Measurements from ENCODE around the gene AUTS2. TPM values are rescaled to one million over a fixed set of nuclear protein-coding genes. Genes with fewer than 3 reads are reported as not detected.
A peak's percentile ranks its signal among the peaks of the same experiment; 100 is the strongest.

Gene AUTS2
- total RNA-seq, 1 experiment from 2014 or later, result 50.0 TPM

DNA sequence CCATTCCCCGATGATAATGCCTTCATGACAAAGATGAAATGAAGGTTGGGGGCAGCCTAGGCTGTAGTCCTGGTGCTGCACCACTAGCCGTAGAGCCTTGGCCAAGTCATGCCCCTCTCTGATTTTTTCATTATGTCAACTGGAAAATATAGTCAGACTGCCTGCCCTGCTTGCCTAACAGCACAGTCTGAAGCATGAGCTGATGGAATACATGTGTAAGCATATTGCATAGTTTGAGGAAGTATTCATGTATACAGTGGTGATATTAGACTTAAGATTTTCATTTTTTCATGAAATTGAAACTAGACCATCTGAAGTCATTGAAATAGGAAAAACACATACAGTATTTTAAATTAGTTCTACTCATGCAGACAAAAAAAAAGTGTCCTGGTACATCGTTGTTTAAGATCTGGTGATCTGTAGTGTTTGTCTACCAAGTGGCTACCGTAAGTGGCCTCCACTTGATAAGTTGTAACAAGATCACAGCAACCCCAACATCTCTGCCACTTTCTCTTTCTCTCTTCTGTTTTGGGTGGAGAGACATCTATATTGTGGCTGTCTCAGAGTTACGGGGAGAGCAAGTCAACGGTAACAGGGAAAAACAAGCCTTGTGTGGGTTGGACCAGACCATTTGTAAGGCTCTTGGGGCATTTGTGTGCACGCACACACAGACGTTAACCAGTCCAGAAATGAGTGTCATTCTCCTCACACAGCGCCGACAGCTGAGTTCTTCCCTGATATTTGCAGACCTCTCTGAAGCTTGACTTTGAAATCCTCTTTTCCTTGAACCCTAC lies 817.1 kb downstream of the AUTS2 start:
- CTCF ChIA-PET, result no interaction called here
- Mint-ChIP-seq H3K36me3 (no peaks in the 10 kb centered on the region), H3K9me3 (no peaks in the 10 kb centered on the region), H3K27ac (no peak overlapping the region), H3K4me1 (peaks cover 20% of the 10 kb centered on the region), H3K27me3 (ENCODE audit: low read depth) (no peaks in the 10 kb centered on the region), H3K4me3 (no peak overlapping the region)
- POLR2A ChIA-PET, result no interaction called here
- DNase-seq (ENCODE audit: low spot score), result no peak
- TF ChIP-seq, protein P1, sequence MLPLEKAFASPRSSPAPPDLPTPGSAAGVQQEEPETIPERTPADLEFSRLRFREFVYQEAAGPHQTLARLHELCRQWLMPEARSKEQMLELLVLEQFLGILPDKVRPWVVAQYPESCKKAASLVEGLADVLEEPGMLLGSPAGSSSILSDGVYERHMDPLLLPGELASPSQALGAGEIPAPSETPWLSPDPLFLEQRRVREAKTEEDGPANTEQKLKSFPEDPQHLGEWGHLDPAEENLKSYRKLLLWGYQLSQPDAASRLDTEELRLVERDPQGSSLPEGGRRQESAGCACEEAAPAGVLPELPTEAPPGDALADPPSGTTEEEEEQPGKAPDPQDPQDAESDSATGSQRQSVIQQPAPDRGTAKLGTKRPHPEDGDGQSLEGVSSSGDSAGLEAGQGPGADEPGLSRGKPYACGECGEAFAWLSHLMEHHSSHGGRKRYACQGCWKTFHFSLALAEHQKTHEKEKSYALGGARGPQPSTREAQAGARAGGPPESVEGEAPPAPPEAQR (CRISPR knock-in tag; IDR thresholded peaks at IDR 0.05), result no peak
- no peak for TF ChIP-seq SP1 (CRISPR knock-in tag; conservative IDR thresholded peaks at IDR 0.05)
- ATAC-seq, result no peak

- ATAC-seq, result no peak
- CTCF ChIA-PET, result interaction anchor here (0.6 to 1.1 kb wide), 3 partner anchors 76 to 805 kb away, joined by 3 to 6 read pairs (median 4); no protein-coding TSS in a partner anchor
- no peak overlapping the region for H3K27ac Mint-ChIP-seq
- H3K4me1 Mint-ChIP-seq, result peaks cover 28% of the 10 kb centered on the region
- H3K4me3 Mint-ChIP-seq, result no peak overlapping the region
- H3K36me3 Mint-ChIP-seq, result no peaks in the 10 kb centered on the region
- POLR2A ChIA-PET, result no interaction called here
- H3K9me3 Mint-ChIP-seq, result no peaks in the 10 kb centered on the region
- TF ChIP-seq ZNF532 (CRISPR knock-in tag; IDR thresholded peaks at IDR 0.05; ENCODE audit: borderline replicate concordance) (no peak), ZNF138 (CRISPR knock-in tag; conservative IDR thresholded peaks at IDR 0.05) (no peak), NR1H2 (CRISPR knock-in tag; IDR thresholded peaks at IDR 0.05) (no peak), ZMAT4 (CRISPR knock-in tag; IDR thresholded peaks at IDR 0.05) (no peak), TCF7 (CRISPR knock-in tag; IDR thresholded peaks at IDR 0.05; ENCODE audit: low read depth) (no peak)
- TF ChIP-seq, protein P2, sequence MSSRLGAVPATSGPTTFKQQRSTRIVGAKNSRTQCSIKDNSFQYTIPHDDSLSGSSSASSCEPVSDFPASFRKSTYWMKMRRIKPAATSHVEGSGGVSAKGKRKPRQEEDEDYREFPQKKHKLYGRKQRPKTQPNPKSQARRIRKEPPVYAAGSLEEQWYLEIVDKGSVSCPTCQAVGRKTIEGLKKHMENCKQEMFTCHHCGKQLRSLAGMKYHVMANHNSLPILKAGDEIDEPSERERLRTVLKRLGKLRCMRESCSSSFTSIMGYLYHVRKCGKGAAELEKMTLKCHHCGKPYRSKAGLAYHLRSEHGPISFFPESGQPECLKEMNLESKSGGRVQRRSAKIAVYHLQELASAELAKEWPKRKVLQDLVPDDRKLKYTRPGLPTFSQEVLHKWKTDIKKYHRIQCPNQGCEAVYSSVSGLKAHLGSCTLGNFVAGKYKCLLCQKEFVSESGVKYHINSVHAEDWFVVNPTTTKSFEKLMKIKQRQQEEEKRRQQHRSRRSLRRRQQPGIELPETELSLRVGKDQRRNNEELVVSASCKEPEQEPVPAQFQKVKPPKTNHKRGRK (CRISPR knock-in tag; IDR thresholded peaks at IDR 0.05; ENCODE audit: borderline replicate concordance), result no peak
- no peaks in the 10 kb centered on the region for H3K27me3 Mint-ChIP-seq (ENCODE audit: low read depth)
- no peak for DNase-seq (ENCODE audit: low spot score)
Observed at GRCh38 chr7:70416347-70416985, 818.2 kb downstream of the AUTS2 start.

- no peak overlapping the region for H3K4me3 Mint-ChIP-seq
- peak; percentile 15 for DNase-seq (ENCODE audit: low spot score)
- TF ChIP-seq TEAD1 (CRISPR knock-in tag; IDR thresholded peaks at IDR 0.05) (no peak), NR1H2 (CRISPR knock-in tag; IDR thresholded peaks at IDR 0.05) (no peak), ZNF423 (CRISPR knock-in tag; IDR thresholded peaks at IDR 0.05) (no peak), JAZF1 (CRISPR knock-in tag; IDR thresholded peaks at IDR 0.05) (no peak), FOXP1 (CRISPR knock-in tag; IDR thresholded peaks at IDR 0.05; ENCODE audit: borderline replicate concordance) (no peak), NFYB (CRISPR knock-in tag; conservative IDR thresholded peaks at IDR 0.05; ENCODE audit: low read depth) (no peak), TEAD4 (CRISPR knock-in tag; IDR thresholded peaks at IDR 0.05) (no peak), ZNF263 (CRISPR knock-in tag; IDR thresholded peaks at IDR 0.05; ENCODE audit: low read depth) (no peak), NR2C2 (CRISPR knock-in tag; IDR thresholded peaks at IDR 0.05) (no peak), USF1 (CRISPR knock-in tag; IDR thresholded peaks at IDR 0.05) (no peak)
- TF ChIP-seq, protein P3, sequence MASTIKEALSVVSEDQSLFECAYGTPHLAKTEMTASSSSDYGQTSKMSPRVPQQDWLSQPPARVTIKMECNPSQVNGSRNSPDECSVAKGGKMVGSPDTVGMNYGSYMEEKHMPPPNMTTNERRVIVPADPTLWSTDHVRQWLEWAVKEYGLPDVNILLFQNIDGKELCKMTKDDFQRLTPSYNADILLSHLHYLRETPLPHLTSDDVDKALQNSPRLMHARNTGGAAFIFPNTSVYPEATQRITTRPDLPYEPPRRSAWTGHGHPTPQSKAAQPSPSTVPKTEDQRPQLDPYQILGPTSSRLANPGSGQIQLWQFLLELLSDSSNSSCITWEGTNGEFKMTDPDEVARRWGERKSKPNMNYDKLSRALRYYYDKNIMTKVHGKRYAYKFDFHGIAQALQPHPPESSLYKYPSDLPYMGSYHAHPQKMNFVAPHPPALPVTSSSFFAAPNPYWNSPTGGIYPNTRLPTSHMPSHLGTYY (CRISPR knock-in tag; IDR thresholded peaks at IDR 0.05), result no peak
- H3K4me1 Mint-ChIP-seq, result peaks cover 30% of the 10 kb centered on the region
- no peaks in the 10 kb centered on the region for H3K36me3 Mint-ChIP-seq
- ATAC-seq, result peak; percentile 47; the same call in 1 of the 2 replicates
- H3K27me3 Mint-ChIP-seq (ENCODE audit: low read depth), result no peaks in the 10 kb centered on the region
- no peaks in the 10 kb centered on the region for H3K9me3 Mint-ChIP-seq
- ChIA-PET POLR2A (no interaction called here), CTCF (interaction anchor here (0.6 to 1.1 kb wide), 4 partner anchors 75 to 804 kb away, joined by 3 to 6 read pairs (median 4); no protein-coding TSS in a partner anchor)
- no peak overlapping the region for H3K27ac Mint-ChIP-seq
Observed at GRCh38 chr7:70416986-70417655, 818.8 kb downstream of the AUTS2 start.
